ENCODE data around the gene WDR55. TPM values are rescaled to one million over a fixed set of nuclear protein-coding genes. Genes with fewer than 3 reads are reported as not detected.

WDR55 gene
- total and polyA plus RNA-seq, 10 of the 15 experiments (the other 5 are each of a cell fraction or from before 2014, with no cell fraction given): 3.4 to 27.8 (median 20.3) TPM

GRCh38 chr5:140672455-140673186 is 7.9 kb downstream of the WDR55 start:
- Histone ChIP-seq H3K4me3 (no peak overlapping the region), H3K4me2 (ENCODE audit: control insufficient read depth, insufficient read depth) (no peak overlapping the region), H3K36me3 (ENCODE audit: control insufficient read depth in 2 of 2, insufficient read depth in 2 of 2, low read length in 1 of 2) (peaks cover 35 to 40% of the 10 kb centered on the region in 2 experiments), H2AFZ (ENCODE audit: control insufficient read depth, low read depth, low read length) (no peak overlapping the region), H4K20me1 (ENCODE audit: control insufficient read depth, insufficient read depth) (no peaks in the 10 kb centered on the region; the same call in 1 of the 2 replicates), H3K4me1 (ENCODE audit: control insufficient read depth, insufficient read depth, low read length) (no peaks in the 10 kb centered on the region), H3K27ac (ENCODE audit: control insufficient read depth, insufficient read depth) (no peak overlapping the region), H3K27me3 (replicated peaks in 1 of 2; ENCODE audit: control insufficient read depth in 2 of 2, insufficient read depth in 2 of 2, low read length in 1 of 2) (no peaks in the 10 kb centered on the region), H3K9me3 (replicated peaks; ENCODE audit: control insufficient read depth, insufficient read depth, low read length) (no peaks in the 10 kb centered on the region), H3K9ac (ENCODE audit: control insufficient read depth, insufficient read depth, low read length) (no peak overlapping the region), H3K79me2 (ENCODE audit: control insufficient read depth, insufficient read depth, low read length) (no peaks in the 10 kb centered on the region; the same call in 1 of the 2 replicates)
- ChIA-PET CTCF (interaction anchor here (0.7 to 1.0 kb wide), 2 partner anchors 18 to 314 kb away, joined by 3 read pairs; partner anchors contain the start of genes HARS1 and HARS2), SMC1A (ENCODE audit: uncharacterized antibody, unreplicated experiment) (no interaction called here), RAD21 (ENCODE audit: unreplicated experiment) (no interaction called here), POLR2A (no interaction called here)
- BruUV-seq (replicated peaks): no TSS peak
- intact Hi-C loops (cut with micrococcal nuclease; ENCODE audit: unreplicated experiment) (no loop called here), in situ Hi-C loops (cut with MboI) (no loop called here)
- no peak for DNase-seq (ENCODE audit: low read depth, low spot score)
- no peak for FAIRE-seq
- ATAC-seq: no peak
- 98% methylated on average over 60 of the region's 70 CpGs for WGBS (ENCODE audit: insufficient coverage, insufficient replicate concordance, low lambda C conversion rate, missing lambda C conversion rate)
- TF ChIP-seq POLR2A (IDR thresholded peaks at IDR 0.05; ENCODE audit: low read depth, low read length): peak; percentile 18; the same call in 1 of the 2 replicates
- TF ChIP-seq NR2C1 (IDR thresholded peaks at IDR 0.05): no peak
- TF ChIP-seq NFYA (IDR thresholded peaks at IDR 0.05; ENCODE audit: borderline replicate concordance, low read depth, low read length): no peak
- no peak for TF ChIP-seq BHLHE40 (IDR thresholded peaks at IDR 0.05; ENCODE audit: borderline replicate concordance in 1 of 2, low read depth in 2 of 2, low read length in 1 of 2)

GRCh38 chr5:140673187-140673976 is 8.7 kb downstream of the WDR55 start, which contains the start of gene DND1:
Gene DND1, minus strand, starts transcription at chr5:140673576. Its CDS starts 34 bp downstream, at chr5:140673542.
- H3K4me1 ChIP-seq (ENCODE audit: control insufficient read depth, insufficient read depth, low read length): no peaks in the 10 kb centered on the region
- BruUV-seq (replicated peaks): no TSS peak
- in situ Hi-C loops (cut with MboI): no loop called here
- no peaks in the 10 kb centered on the region for H3K79me2 ChIP-seq (ENCODE audit: control insufficient read depth, insufficient read depth, low read length)
- RAD21 ChIA-PET (ENCODE audit: unreplicated experiment): no interaction called here
- no peaks in the 10 kb centered on the region; the same call in 1 of the 2 replicates for H4K20me1 ChIP-seq (ENCODE audit: control insufficient read depth, insufficient read depth)
- SMC1A ChIA-PET (ENCODE audit: uncharacterized antibody, unreplicated experiment): no interaction called here
- CTCF ChIA-PET: no interaction called here
- POLR2A ChIA-PET: no interaction called here
- no peak within 1 kb of the TSS for H3K4me3 ChIP-seq
- no peak within 1 kb of the TSS for H2AFZ ChIP-seq (ENCODE audit: control insufficient read depth, low read depth, low read length)
- no peaks in the 10 kb centered on the region for H3K9me3 ChIP-seq (replicated peaks; ENCODE audit: control insufficient read depth, insufficient read depth, low read length)
- no peak for DNase-seq (ENCODE audit: low read depth, low spot score)
- no peak within 1 kb of the TSS for H3K4me2 ChIP-seq (ENCODE audit: control insufficient read depth, insufficient read depth)
- ATAC-seq: no peak
- intact Hi-C loops (cut with micrococcal nuclease; ENCODE audit: unreplicated experiment): no loop called here
- H3K27ac ChIP-seq (ENCODE audit: control insufficient read depth, insufficient read depth): no peak within 1 kb of the TSS
- H3K9ac ChIP-seq (ENCODE audit: control insufficient read depth, insufficient read depth, low read length): no peak within 1 kb of the TSS
- no peaks in the 10 kb centered on the region for H3K27me3 ChIP-seq (replicated peaks in 1 of 2; ENCODE audit: control insufficient read depth in 2 of 2, insufficient read depth in 2 of 2, low read length in 1 of 2)
- TF ChIP-seq POLR2A (IDR thresholded peaks at IDR 0.05; ENCODE audit: low read depth, low read length): peak; percentile 53
- TF ChIP-seq, protein P1, sequence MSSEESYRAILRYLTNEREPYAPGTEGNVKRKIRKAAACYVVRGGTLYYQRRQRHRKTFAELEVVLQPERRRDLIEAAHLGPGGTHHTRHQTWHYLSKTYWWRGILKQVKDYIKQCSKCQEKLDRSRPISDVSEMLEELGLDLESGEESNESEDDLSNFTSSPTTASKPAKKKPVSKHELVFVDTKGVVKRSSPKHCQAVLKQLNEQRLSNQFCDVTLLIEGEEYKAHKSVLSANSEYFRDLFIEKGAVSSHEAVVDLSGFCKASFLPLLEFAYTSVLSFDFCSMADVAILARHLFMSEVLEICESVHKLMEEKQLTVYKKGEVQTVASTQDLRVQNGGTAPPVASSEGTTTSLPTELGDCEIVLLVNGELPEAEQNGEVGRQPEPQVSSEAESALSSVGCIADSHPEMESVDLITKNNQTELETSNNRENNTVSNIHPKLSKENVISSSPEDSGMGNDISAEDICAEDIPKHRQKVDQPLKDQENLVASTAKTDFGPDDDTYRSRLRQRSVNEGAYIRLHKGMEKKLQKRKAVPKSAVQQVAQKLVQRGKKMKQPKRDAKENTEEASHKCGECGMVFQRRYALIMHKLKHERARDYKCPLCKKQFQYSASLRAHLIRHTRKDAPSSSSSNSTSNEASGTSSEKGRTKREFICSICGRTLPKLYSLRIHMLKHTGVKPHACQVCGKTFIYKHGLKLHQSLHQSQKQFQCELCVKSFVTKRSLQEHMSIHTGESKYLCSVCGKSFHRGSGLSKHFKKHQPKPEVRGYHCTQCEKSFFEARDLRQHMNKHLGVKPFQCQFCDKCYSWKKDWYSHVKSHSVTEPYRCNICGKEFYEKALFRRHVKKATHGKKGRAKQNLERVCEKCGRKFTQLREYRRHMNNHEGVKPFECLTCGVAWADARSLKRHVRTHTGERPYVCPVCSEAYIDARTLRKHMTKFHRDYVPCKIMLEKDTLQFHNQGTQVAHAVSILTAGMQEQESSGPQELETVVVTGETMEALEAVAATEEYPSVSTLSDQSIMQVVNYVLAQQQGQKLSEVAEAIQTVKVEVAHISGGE (CRISPR knock-in tag; IDR thresholded peaks at IDR 0.05): no peak
- WGBS (ENCODE audit: insufficient coverage, insufficient replicate concordance, low lambda C conversion rate, missing lambda C conversion rate): 98% methylated on average over 38 of the region's 45 CpGs
- H3K36me3 ChIP-seq (ENCODE audit: control insufficient read depth in 2 of 2, insufficient read depth in 2 of 2, low read length in 1 of 2): peaks cover 34 to 38% of the 10 kb centered on the region in 2 experiments
- FAIRE-seq: no peak

All from GM12878 (cell line).